Suprapubic skin (tissue), 4 donors: ENCODE measurements around the gene LRRC8D. TPM values are rescaled to one million over a fixed set of nuclear protein-coding genes. Genes with fewer than 3 reads are reported as not detected.

Experiments used
- DNase-seq, 2 donors: peaks; one replicate each; pipeline ENCODE4 v3.0.0-alpha.2; 2019; ENCODE audit warnings: low spot score in 2 of 2
- H3K27ac ChIP-seq: fragments of 200-600 bp; sonication (generic); one replicate; pipeline ENCODE4 v1.5.1; 2019
- H3K27me3 ChIP-seq: fragments of 200-600 bp; sonication (generic); one replicate; pipeline ENCODE4 v1.5.1; 2019
- H3K36me3 ChIP-seq: fragments of 200-600 bp; sonication (generic); one replicate; pipeline ENCODE4 v1.5.1; 2019
- H3K4me1 ChIP-seq: fragments of 200-600 bp; sonication (generic); one replicate; pipeline ENCODE4 v1.5.1; 2019
- H3K4me3 ChIP-seq: fragments of 200-600 bp; sonication (generic); one replicate; pipeline ENCODE4 v1.5.1; 2019; ENCODE audit warnings: mild to moderate bottlenecking
- H3K9me3 ChIP-seq: fragments of 200-600 bp; sonication (generic); one replicate; pipeline ENCODE4 v1.5.1; 2019
- EP300 ChIP-seq: sonication (generic); formaldehyde crosslinking; IDR thresholded peaks from one replicate; pipeline ENCODE4 v1.6.1; 2017; ENCODE audit warnings: antibody characterized with exemption
- POLR2A ChIP-seq, 2 donors: fragments of 450-650 bp; IDR thresholded peaks; one replicate each; pipeline ENCODE4 v1.6.1; 2017; ENCODE audit warnings: antibody characterized with exemption in 2 of 2, mild to moderate bottlenecking in 2 of 2, moderate library complexity in 2 of 2
- POLR2AphosphoS5 ChIP-seq, 3 donors: sonication (generic); formaldehyde crosslinking; IDR thresholded peaks; one replicate each; pipeline ENCODE4 v1.6.1; 2017; ENCODE audit warnings: antibody characterized with exemption in 3 of 3
- WGBS: methylation state at CpG from one replicate; pipeline ENCODE4 v1.1.5; 2018; 5-methylcytosine and 5-hydroxymethylcytosine counted together
- total RNA-seq, 4 donors: library from RNA; depleted of rRNA; stranded (reverse); fragments of >200 nt; gene quantifications; one replicate each; pipeline ENCODE4 v1.1.0, GENCODE V29; 2016
- TF ChIP-seq, protein P1 (sequence below), 2 donors: fragments of 200-600 bp in 1 of 2; fragments of 450-650 bp in 1 of 2; sonication (generic) in 1 of 2; IDR thresholded peaks; one replicate each; pipeline ENCODE4 v1.5.1; 2016 to 2019; ENCODE audit warnings: antibody characterized with exemption in 2 of 2, mild to moderate bottlenecking in 1 of 2, moderate library complexity in 1 of 2

The LRRC8D gene
- total RNA-seq, 4 donors from 2014 or later, result 11.7 to 24.8 (median 21.6) TPM

- Histone ChIP-seq H3K27ac (no peak overlapping the region), H3K4me3 (no peak overlapping the region), H3K36me3 (no peaks in the 10 kb centered on the region), H3K27me3 (no peaks in the 10 kb centered on the region), H3K9me3 (no peaks in the 10 kb centered on the region), H3K4me1 (peaks cover 5% of the 10 kb centered on the region)
- no peak for DNase-seq
- no peak for TF ChIP-seq EP300
- no peak for TF ChIP-seq POLR2AphosphoS5 (IDR thresholded peaks at IDR 0.05)
- TF ChIP-seq POLR2A (IDR thresholded peaks at IDR 0.05), result no peak
- TF ChIP-seq, protein P1, sequence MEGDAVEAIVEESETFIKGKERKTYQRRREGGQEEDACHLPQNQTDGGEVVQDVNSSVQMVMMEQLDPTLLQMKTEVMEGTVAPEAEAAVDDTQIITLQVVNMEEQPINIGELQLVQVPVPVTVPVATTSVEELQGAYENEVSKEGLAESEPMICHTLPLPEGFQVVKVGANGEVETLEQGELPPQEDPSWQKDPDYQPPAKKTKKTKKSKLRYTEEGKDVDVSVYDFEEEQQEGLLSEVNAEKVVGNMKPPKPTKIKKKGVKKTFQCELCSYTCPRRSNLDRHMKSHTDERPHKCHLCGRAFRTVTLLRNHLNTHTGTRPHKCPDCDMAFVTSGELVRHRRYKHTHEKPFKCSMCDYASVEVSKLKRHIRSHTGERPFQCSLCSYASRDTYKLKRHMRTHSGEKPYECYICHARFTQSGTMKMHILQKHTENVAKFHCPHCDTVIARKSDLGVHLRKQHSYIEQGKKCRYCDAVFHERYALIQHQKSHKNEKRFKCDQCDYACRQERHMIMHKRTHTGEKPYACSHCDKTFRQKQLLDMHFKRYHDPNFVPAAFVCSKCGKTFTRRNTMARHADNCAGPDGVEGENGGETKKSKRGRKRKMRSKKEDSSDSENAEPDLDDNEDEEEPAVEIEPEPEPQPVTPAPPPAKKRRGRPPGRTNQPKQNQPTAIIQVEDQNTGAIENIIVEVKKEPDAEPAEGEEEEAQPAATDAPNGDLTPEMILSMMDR (IDR thresholded peaks at IDR 0.05), result no peak
- WGBS, result 96% methylated on average over 4 of the region's 4 CpGs
Observed at GRCh38 chr1:89850844-89851415, 30.1 kb downstream of the LRRC8D start.

- 96% methylated on average over 2 of the region's 2 CpGs for WGBS
- Histone ChIP-seq H3K9me3 (no peaks in the 10 kb centered on the region), H3K4me1 (peaks cover 5% of the 10 kb centered on the region), H3K27ac (no peak overlapping the region), H3K36me3 (no peaks in the 10 kb centered on the region), H3K27me3 (no peaks in the 10 kb centered on the region), H3K4me3 (no peak overlapping the region)
- no peak for DNase-seq
- TF ChIP-seq POLR2A (IDR thresholded peaks at IDR 0.05) (no peak), EP300 (no peak), POLR2AphosphoS5 (IDR thresholded peaks at IDR 0.05) (no peak)
- TF ChIP-seq, protein P1 (IDR thresholded peaks at IDR 0.05), result no peak
Observed at GRCh38 chr1:89854140-89854539, 33.3 kb downstream of the LRRC8D start.

- TF ChIP-seq EP300 (no peak), POLR2AphosphoS5 (IDR thresholded peaks at IDR 0.05) (no peak), POLR2A (IDR thresholded peaks at IDR 0.05) (no peak)
- TF ChIP-seq, protein P1 (IDR thresholded peaks at IDR 0.05), result no peak
- WGBS, result 52% methylated on average over 2 of the region's 2 CpGs
- no peaks in the 10 kb centered on the region for H3K36me3 ChIP-seq
- no peaks in the 10 kb centered on the region for H3K9me3 ChIP-seq
- H3K27ac ChIP-seq, result no peak overlapping the region
- peaks cover 5% of the 10 kb centered on the region for H3K4me1 ChIP-seq
- no peaks in the 10 kb centered on the region for H3K27me3 ChIP-seq
- no peak for DNase-seq
- H3K4me3 ChIP-seq, result no peak overlapping the region
Observed at GRCh38 chr1:89855413-89856123, 34.7 kb downstream of the LRRC8D start.

- H3K9me3 ChIP-seq, result no peaks in the 10 kb centered on the region
- 92% methylated on average over 3 of the region's 3 CpGs for WGBS
- DNase-seq, result no peak
- H3K4me3 ChIP-seq, result no peak overlapping the region
- no peak for TF ChIP-seq EP300
- TF ChIP-seq, protein P1 (IDR thresholded peaks at IDR 0.05), result no peak
- no peak for TF ChIP-seq POLR2A (IDR thresholded peaks at IDR 0.05)
- TF ChIP-seq POLR2AphosphoS5 (IDR thresholded peaks at IDR 0.05), result no peak
- peaks cover 13% of the 10 kb centered on the region for H3K4me1 ChIP-seq
- no peaks in the 10 kb centered on the region for H3K27me3 ChIP-seq
- H3K27ac ChIP-seq, result no peak overlapping the region
- no peaks in the 10 kb centered on the region for H3K36me3 ChIP-seq
Observed at GRCh38 chr1:89863165-89863830, 42.5 kb downstream of the LRRC8D start.
